HG03039 (cell line): Measurements from ENCODE around the gene GARIN1A.
"Not testable (repeated sequence)": the region's sequence is repeated elsewhere in the genome, so short reads cannot be mapped to it uniquely, and the experiment has no call there.

ENCODE experiments used
- ATAC-seq: cut with Tn5 transposase; IDR thresholded peaks from one replicate; pipeline ENCODE4 v1.9.1; 2021; ENCODE audit warnings: mild to moderate bottlenecking, moderate library complexity; ENCODE audit not compliant: unreplicated experiment

GARIN1A gene

DNA sequence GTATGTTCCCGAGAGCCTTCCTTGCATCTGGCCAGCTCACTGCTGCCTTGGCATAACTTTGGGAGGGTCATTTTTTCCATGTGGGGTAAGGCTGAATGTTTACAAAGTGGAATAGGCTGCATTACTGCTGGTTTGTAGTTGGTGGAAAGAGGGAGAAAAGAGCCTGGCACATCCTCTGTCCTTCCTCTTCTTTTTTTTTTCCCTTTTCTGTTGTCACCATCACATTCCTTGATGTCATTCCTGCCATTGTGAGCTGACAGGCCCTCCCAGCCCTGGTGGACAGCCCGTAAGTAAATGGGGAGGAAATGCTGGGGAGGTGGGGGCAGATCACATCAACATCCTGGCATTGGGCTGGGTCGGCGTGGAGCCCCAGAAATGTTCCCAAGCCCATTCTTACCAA is at the start of gene GARIN1A:
Gene GARIN1A (plus strand): TSS at position 301 of the 400 bp plus-strand sequence. CDS start 106 bp downstream, outside the sequence.
- ATAC-seq = no peak

GRCh38 chr7:128627124-128627523 is 45.0 kb upstream of the GARIN1A start:
- ATAC-seq = not testable (repeated sequence)

GRCh38 chr7:128633915-128634314 is 38.2 kb upstream of the GARIN1A start:
- ATAC-seq = not testable (repeated sequence)

DNA sequence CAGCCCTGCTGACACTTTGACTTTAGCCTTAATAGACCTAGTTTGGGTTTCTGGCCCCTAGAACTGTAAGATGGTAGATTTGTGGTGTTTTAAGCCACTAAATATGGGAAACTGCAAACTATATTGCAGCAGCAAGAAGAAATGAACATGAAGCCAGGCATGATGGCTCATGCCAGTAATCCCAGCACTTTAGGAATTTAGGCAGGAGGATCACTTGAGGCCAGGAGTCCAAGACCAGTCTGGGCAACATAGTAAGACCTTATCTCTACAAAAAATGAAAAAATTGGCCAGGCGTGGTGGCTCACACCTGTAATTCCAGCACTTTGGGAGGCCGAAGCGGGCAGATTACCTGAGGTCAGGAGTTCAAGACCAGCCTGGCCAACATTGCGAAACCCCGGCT is 26.9 kb upstream of the GARIN1A start:
- not testable (repeated sequence) for ATAC-seq

DNA sequence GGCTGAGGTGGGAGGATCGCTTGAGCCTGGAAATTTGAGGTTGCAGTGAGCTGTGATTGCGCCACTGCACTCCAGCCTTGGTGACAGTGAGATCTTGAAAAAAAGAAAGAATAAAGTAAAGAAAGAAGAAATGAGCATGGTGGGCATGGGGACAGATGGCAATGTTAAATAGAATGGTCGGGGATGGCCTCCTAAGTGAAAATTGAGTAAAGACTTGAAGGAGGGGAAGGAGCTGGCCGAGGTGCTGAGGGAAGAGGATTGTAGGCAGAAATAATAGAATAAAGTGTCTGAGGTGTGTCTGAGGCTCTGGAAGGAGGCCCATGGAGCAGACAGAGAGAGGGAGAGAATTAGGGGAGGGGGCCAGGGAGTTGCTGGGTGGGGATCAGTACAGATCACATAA is 26.2 kb upstream of the GARIN1A start:
- not testable (repeated sequence) for ATAC-seq

- not testable (repeated sequence) for ATAC-seq
Measured at GRCh38 chr7:128646877-128647276, 25.2 kb upstream of the GARIN1A start.

GRCh38 chr7:128651096-128651495 is 21.0 kb upstream of the GARIN1A start:
- not testable (repeated sequence) for ATAC-seq

GRCh38 chr7:128652606-128653005 is 19.5 kb upstream of the GARIN1A start:
- ATAC-seq = not testable (repeated sequence)

- not testable (repeated sequence) for ATAC-seq
Measured at GRCh38 chr7:128653197-128653596, 18.9 kb upstream of the GARIN1A start.

DNA sequence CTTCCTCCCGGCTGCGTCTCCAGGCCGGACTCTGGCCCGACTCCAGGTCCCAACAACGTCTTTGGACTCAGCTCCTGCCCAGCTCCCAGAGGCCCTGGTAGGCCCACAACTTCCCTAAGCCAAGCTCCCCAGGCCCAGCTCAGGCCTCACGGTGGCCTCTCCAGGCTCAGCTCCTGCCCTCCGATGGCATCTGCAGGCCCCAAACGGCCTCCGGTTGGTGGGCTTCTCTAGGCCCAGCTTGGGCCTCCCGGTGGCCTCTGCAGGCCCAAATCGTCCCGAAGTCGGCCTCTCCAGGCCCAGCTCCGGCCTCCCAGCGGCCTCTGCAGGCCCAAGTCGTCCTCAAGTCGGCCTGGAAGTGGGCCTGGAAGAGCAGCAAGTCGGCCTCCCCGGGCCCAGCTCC is 18.0 kb upstream of the GARIN1A start:
- not testable (repeated sequence) for ATAC-seq

- not testable (repeated sequence) for ATAC-seq
Measured at GRCh38 chr7:128654501-128654900, 17.6 kb upstream of the GARIN1A start.

DNA sequence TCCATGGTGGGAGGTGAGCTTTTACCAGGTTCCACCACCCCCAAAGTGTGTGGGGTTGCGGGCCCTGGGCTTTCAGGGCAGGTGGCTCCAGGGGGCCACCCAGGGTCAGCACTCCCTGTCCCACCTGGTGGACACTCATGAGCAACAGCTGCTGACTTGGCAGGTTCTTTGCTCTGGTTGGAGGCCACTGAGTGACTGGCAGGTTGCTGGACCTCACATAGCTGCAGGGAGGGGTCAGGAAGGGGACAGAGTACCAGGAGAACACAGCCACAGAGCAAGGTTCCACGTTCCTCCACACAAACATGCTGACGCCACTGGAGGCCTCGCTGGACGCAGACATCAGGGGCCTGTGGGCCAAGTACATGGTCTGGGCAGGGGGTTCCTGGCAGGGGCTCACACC is 13.7 kb upstream of the GARIN1A start:
- ATAC-seq = not testable (repeated sequence)

GRCh38 chr7:128660596-128660995 is 11.5 kb upstream of the GARIN1A start:
- ATAC-seq = no peak

DNA sequence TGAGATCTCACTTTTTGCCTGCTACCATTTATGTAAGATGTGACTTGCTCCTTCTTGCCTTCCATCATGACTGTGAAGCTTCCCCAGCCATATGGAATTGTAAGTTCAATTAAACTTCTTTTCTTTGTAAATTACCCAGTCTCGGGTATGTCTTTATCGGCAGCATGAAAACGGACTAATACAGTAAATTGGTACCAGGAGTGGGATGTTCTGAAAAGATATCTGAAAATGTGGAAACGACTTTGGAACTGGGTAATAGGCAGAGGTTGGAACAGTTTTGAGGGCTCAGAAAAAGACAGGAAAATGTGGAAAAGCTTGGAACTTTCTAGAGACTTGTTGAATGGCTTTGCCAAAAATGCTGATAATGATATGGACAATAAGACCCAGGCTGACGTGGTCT is 10.6 kb upstream of the GARIN1A start:
- ATAC-seq = no peak

GRCh38 chr7:128662091-128662490 is 10.0 kb upstream of the GARIN1A start:
- no peak for ATAC-seq

DNA sequence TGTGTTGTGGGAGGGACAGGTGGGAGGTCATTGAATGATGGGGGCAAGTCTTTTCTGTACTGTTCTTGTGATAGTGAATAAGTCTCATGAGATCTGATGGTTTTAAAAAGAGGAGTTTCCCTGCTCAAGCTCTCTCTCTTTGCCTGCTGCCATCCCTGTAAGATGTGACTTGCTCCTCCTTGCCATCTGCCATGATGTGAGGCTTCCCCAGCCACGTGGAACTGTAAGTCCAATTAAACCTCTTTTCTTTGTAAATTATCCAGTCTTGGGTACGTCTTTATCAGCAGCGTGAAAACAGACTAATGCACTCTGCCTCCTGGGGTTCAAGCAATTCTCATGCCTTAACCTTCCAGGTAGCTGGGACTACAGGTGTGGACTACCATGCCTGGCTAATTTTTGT is 8.9 kb upstream of the GARIN1A start:
- ATAC-seq = not testable (repeated sequence)

GRCh38 chr7:128665057-128665456 is 7.0 kb upstream of the GARIN1A start:
- no peak for ATAC-seq

- ATAC-seq = no peak
Measured at GRCh38 chr7:128666200-128666599, 5.9 kb upstream of the GARIN1A start.

DNA sequence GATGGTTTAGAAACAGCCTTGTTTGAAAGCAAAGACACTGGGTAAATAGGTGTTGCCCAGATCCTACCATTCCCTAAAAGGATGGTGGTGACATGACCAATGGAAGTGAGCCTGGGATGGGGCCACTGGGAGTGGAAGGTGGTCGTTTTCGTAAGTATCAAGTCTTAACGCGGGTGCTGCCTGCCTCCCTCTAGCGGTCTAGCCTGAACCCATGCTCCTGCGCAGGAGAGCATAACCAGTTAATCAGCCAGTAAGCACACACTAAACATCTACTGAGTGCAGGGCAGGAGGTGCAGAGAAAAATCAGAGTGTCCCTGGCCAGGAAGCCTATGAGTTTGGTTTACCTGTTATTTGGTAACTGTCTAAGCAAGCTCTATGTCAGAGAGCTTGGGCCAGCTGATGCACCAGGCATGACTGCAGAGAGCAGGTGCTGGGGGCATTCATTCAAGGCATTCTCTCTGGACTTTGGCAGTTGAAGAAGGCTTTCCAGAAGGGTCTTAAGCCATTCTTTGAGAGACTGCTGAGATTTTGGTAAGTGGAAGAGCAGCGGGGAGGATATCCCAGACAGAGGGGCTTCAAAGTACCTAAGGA is 930 bp downstream of the GARIN1A start:
- no peak for ATAC-seq

GRCh38 chr7:128673571-128673970 is 1.5 kb downstream of the GARIN1A start:
- ATAC-seq = no peak

DNA sequence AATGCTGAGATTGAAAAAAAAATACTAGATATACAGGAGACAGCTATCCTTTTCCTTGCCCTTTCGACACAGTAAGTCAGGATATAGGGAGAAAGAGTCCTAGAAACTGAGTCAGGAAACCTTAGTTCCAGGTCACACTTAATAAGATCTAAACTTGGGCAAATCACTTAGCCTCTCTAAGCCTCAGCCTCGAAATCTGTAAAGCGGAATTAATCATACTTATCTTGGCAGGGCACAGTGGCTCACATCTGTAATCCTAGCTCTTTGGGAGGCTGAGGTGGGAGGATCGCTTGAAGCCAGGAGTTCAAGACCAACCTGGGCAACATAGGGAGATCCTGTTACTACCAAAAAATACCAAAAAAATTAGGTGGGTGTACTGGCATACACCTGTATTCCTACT is 4.6 kb downstream of the GARIN1A start:
- ATAC-seq = no peak

GRCh38 chr7:128679920-128680319 is 7.8 kb downstream of the GARIN1A start:
- ATAC-seq = no peak
